ENCODE data around the gene DOK7. TPM values are rescaled to one million over a fixed set of nuclear protein-coding genes. Genes with fewer than 3 reads are reported as not detected.

The DOK7 gene
- total and polyA plus RNA-seq, 2 donors (not counting 3 experiments of a cell fraction or from before 2014, with no cell fraction given) = not detected

- dilution Hi-C loops (cut with MboI; ENCODE audit: extremely low pct_ligation_motif_present, low sequenced_read_pairs) (no loop called here), intact Hi-C loops (cut with micrococcal nuclease) (no loop called here)
- Histone ChIP-seq H3K4me3 (replicated peaks in 1 of 3; ENCODE audit: insufficient read depth in 1 of 3, low read depth in 1 of 3, low read length in 3 of 3) (no peak overlapping the region), H3K9me3 (replicated peaks; ENCODE audit: control insufficient read depth, insufficient read depth, low read length) (no peaks in the 10 kb centered on the region), H3K4me1 (ENCODE audit: control insufficient read depth, extremely low read depth, insufficient read depth, low read length) (no peaks in the 10 kb centered on the region), H3K9me1 (replicated peaks; ENCODE audit: control insufficient read depth, extremely low read depth, insufficient read depth, low read length) (no peaks in the 10 kb centered on the region), H4K20me1 (replicated peaks; ENCODE audit: control insufficient read depth, extremely low read depth, insufficient read depth, low read length) (peaks cover 2% of the 10 kb centered on the region), H3K36me3 (ENCODE audit: control insufficient read depth in 2 of 2, extremely low read depth in 1 of 2, insufficient read depth in 2 of 2, low read length in 2 of 2) (peaks cover 5 to 35% of the 10 kb centered on the region in 2 experiments), H3K79me2 (ENCODE audit: control insufficient read depth, insufficient read depth, low read length) (peaks cover 35% of the 10 kb centered on the region), H3K27ac (ENCODE audit: insufficient read depth, low read depth, low read length) (no peak overlapping the region), H3K9ac (replicated peaks; ENCODE audit: extremely low read depth, insufficient read depth, low read length) (no peak overlapping the region), H2AFZ (ENCODE audit: low read depth, low read length) (no peak overlapping the region), H3K4me2 (ENCODE audit: insufficient read depth, low read length) (no peak overlapping the region), H3K27me3 (ENCODE audit: control insufficient read depth in 2 of 2, insufficient read depth in 2 of 2, low read length in 2 of 2) (no peaks in the 10 kb centered on the region)
- no TSS peak for BruUV-seq (replicated peaks)
- FAIRE-seq = no peak
- no peak for TF ChIP-seq JUN (IDR thresholded peaks at IDR 0.05; ENCODE audit: borderline replicate concordance, insufficient read depth, insufficient read length, low read depth)
- TF ChIP-seq CTCF (IDR thresholded peaks at IDR 0.05; ENCODE audit: extremely low read depth in 1 of 2, insufficient read depth in 1 of 2, low read depth in 1 of 2, low read length in 2 of 2) = no peak
- TF ChIP-seq GATA2 (IDR thresholded peaks at IDR 0.05; ENCODE audit: insufficient read depth, insufficient read length, low read depth, low read length) = no peak
- no peak for TF ChIP-seq FOS (IDR thresholded peaks at IDR 0.05; ENCODE audit: borderline replicate concordance, insufficient read depth, low read length)
- TF ChIP-seq MAX (IDR thresholded peaks at IDR 0.05; ENCODE audit: insufficient read depth, insufficient read length) = no peak
- ChIA-PET POLR2A (no interaction called here), CTCF (interaction anchor here (1.1 kb wide), 1 partner anchor 355 kb away, joined by 3 read pairs; no protein-coding TSS in a partner anchor)
- no peak for DNase-seq (ENCODE audit: low read depth, low spot score)
Measured at GRCh38 chr4:3525532-3526430, 62.7 kb downstream of the DOK7 start.

Data from endothelial cell of umbilical vein (primary cell).